Activated naive CD8-positive, alpha-beta T cell treated with anti-CD3 and anti-CD28 coated beads, Interleukin-2, amount 50 U/mL, for 24 hours (primary cell): ENCODE measurements around the gene RITA1.

Experiments
- ATAC-seq: fragments of 150-1000 bp; cut with Tn5 transposase; one replicate; pipeline ENCODE4 v1.10.0; 2021
- DNase-seq: peaks from one replicate; pipeline ENCODE4 v3.0.0; 2021
- H3K27ac Mint-ChIP-seq: one replicate; pipeline ENCODE4 v1.8.0; 2021; ENCODE audit warnings: mild to moderate bottlenecking, mixed read lengths
- H3K27me3 Mint-ChIP-seq: one replicate; pipeline ENCODE4 v1.8.0; 2021; ENCODE audit warnings: mixed read lengths
- H3K36me3 Mint-ChIP-seq: one replicate; pipeline ENCODE4 v1.8.0; 2021; ENCODE audit warnings: low read depth, mixed read lengths
- H3K4me1 Mint-ChIP-seq: one replicate; pipeline ENCODE4 v1.8.0; 2021; ENCODE audit warnings: mixed read lengths
- H3K4me3 Mint-ChIP-seq: one replicate; pipeline ENCODE4 v1.8.0; 2021; ENCODE audit warnings: mild to moderate bottlenecking, moderate library complexity, mixed read lengths
- H3K9me3 Mint-ChIP-seq: one replicate; pipeline ENCODE4 v1.8.0; 2021; ENCODE audit warnings: mixed read lengths

Gene RITA1

DNA sequence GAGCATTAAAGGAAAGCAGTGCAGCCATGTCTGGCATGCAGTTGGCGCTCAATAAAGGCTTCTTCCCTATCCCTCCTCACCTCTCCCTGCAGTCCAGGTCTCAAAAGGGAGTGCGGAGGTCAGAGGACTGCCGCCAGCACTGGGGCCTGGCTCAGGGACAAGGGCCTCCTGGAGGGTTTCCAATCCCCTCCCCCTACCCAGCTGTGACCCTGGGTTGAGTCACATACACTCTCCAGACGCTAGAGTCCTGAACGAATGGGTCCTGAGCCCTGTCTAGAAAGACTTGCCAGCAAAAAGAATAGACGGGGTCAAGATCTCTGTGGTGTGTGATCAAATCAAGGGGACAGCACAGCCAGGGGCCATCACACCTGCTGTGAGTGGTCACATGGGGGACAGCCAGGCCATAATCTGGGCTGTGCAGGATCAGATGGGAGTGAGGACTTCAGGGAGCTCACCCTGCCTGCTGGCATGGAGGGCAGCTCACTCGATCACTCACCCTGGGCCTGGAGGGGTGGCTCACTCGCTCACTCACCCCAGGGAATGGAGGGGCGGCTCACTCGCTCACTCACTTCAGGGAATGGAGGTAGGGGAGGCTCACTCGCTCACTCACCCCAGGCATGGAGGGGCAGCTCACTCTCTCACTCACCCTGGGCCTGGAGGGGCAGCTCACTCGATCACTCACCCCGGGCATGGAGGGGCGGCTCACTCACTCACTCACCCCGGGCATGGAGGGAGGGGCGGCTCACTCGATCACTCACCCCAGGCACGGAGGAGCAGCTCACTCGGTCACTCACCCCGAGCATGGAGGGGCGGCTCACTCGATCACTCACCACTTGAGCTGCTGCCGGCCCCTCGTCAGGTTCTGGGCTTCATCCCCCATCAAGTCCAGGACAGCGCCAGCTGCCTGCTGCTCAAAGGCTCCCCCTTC is 23.2 kb upstream of the RITA1 start:
- no peak overlapping the region for H3K4me3 Mint-ChIP-seq
- peaks cover 39% of the 10 kb centered on the region for H3K36me3 Mint-ChIP-seq
- no peak for ATAC-seq
- no peaks in the 10 kb centered on the region for H3K9me3 Mint-ChIP-seq
- H3K27ac Mint-ChIP-seq = no peak overlapping the region
- H3K27me3 Mint-ChIP-seq = no peaks in the 10 kb centered on the region
- H3K4me1 Mint-ChIP-seq = peaks cover 5% of the 10 kb centered on the region
- DNase-seq = no peak

DNA sequence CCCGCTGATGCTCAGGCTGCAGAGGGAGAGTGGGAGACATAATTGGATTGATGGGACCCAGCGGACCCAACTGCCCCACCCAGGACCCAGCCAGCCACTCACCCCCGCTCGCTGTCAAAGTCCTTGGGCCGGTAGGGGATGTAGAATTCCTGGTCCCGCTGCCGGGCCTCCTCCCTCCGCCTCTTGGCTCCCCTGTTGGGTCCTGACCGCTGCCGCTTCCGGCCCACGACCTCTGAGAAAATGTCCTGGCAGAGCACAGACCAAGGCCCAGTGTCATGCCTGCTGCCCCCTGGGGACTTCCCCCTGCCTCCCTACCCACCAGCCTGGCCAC is 22.5 kb upstream of the RITA1 start:
- Mint-ChIP-seq H3K36me3 (peaks cover 39% of the 10 kb centered on the region), H3K4me1 (no peaks in the 10 kb centered on the region), H3K27me3 (no peaks in the 10 kb centered on the region), H3K9me3 (no peaks in the 10 kb centered on the region), H3K4me3 (no peak overlapping the region), H3K27ac (no peak overlapping the region)
- no peak for DNase-seq
- ATAC-seq = no peak

DNA sequence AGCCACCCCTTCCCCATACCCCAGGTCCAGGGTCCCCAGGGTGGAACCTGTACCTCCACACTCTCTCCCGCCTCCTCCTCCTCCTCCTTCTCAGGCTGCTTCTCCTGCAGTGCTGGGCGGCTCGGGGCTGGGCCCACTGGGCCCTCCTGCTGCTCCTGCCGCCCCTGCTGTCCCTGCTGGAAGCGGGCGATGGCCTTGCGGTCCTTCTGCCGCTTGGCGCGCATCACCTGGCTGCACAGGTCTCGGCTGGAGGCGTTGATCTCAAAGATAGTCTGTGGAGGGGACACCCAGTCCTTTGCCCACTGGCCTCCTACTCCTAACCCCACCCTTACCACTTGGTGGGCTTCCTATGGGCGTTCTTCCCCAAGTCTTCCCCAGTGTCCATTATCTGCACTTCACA is 21.5 kb upstream of the RITA1 start:
- ATAC-seq = no peak
- no peak overlapping the region for H3K27ac Mint-ChIP-seq
- no peak for DNase-seq
- no peaks in the 10 kb centered on the region for H3K27me3 Mint-ChIP-seq
- H3K4me1 Mint-ChIP-seq = no peaks in the 10 kb centered on the region
- H3K4me3 Mint-ChIP-seq = no peak overlapping the region
- H3K36me3 Mint-ChIP-seq = peaks cover 44% of the 10 kb centered on the region
- H3K9me3 Mint-ChIP-seq = no peaks in the 10 kb centered on the region

DNA sequence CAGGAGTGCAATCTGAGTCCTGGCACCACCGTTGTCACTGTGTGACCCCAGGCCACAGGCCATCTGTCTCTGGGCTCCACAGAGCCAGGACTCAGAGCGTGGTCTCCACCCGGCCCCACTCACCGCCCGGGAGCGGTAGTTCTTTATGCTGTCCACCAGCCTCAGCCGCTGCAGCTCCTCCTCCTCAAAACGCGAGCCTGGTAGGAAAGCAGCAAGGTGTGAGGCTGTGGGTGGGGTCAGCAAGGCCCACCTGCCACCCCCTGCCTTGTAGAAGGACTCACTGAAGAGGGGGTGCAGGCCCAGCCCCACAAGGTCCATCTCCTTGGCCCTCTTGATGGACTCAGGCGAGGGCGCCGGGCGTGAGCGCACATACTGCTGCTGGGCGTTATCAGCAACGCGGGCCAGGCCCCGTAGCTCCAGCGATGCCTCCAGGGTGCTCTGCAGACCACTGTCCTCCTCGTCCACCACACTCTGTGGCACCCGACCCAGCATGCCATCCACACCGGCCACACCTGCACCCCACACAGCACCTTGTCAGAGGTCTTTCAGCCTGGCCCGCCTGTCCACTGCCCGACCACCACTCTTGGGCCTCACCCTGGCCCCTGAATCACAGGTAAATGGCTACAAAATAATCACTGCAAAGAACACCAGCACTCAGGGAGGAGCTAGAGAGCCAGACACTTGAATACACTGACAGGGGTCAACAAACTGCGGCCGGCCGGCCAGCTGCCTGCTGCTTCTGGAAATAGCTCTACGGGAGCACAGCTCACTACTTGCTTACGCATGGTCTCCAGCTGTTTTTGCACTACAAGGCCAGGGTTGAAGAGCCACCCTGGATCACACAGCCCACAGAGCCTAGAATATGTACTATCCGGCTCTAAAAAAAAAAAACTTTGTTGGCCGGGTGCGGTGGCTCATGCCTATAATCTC is 19.7 kb upstream of the RITA1 start:
- no peaks in the 10 kb centered on the region for H3K9me3 Mint-ChIP-seq
- DNase-seq (no peak), ATAC-seq (no peak)
- H3K4me1 Mint-ChIP-seq = no peaks in the 10 kb centered on the region
- no peak overlapping the region for H3K4me3 Mint-ChIP-seq
- no peak overlapping the region for H3K27ac Mint-ChIP-seq
- H3K27me3 Mint-ChIP-seq = no peaks in the 10 kb centered on the region
- peaks cover 42% of the 10 kb centered on the region for H3K36me3 Mint-ChIP-seq

DNA sequence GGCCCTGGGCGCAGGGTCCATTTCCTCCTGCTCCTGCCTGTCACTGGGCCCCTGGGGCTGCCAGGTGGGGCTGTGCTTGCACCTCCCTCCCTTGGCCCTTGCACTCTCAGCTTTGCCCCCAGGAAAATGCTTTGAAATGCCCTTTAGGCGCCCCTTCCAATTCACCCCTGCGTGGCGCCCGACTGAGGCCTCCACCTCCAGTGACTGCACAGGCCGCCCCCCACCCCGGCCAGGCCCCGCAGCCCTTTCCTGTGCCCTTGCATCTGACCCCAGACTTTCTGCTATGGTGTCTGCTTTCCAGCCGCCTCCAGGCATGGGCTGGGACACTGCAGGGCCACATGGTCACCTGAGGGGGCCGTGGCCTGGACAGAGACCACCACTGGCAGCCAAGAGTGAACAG is 17.7 kb upstream of the RITA1 start:
- DNase-seq (no peak), ATAC-seq (no peak)
- peaks cover 54% of the 10 kb centered on the region for H3K36me3 Mint-ChIP-seq
- no peak overlapping the region for H3K4me3 Mint-ChIP-seq
- no peak overlapping the region for H3K27ac Mint-ChIP-seq
- peaks cover 5% of the 10 kb centered on the region for H3K4me1 Mint-ChIP-seq
- no peaks in the 10 kb centered on the region for H3K9me3 Mint-ChIP-seq
- H3K27me3 Mint-ChIP-seq = no peaks in the 10 kb centered on the region

DNA sequence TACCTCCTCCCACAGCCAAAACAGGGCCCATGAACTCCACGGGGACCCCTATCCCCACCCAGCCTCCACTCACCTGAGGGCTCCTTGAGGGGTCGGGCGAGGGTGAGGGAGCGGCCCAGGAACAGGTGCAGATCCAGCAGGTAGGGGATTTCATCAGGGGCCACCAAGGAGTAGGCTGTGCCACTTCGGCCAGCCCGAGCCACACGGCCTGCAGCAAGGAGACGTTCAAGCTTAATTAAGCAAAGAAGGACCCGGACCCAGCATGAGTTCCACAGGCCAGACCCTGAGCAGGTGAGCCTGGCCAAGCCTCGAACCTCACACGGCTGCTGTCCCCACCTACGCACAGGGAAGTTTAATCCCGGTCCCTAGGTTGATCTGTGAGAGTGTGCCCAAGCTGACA is 15.8 kb upstream of the RITA1 start:
- no peaks in the 10 kb centered on the region for H3K27me3 Mint-ChIP-seq
- H3K9me3 Mint-ChIP-seq = no peaks in the 10 kb centered on the region
- no peak overlapping the region for H3K27ac Mint-ChIP-seq
- ATAC-seq = no peak
- H3K4me1 Mint-ChIP-seq = peaks cover 7% of the 10 kb centered on the region
- H3K36me3 Mint-ChIP-seq = peaks cover 60% of the 10 kb centered on the region
- H3K4me3 Mint-ChIP-seq = no peak overlapping the region
- no peak for DNase-seq

DNA sequence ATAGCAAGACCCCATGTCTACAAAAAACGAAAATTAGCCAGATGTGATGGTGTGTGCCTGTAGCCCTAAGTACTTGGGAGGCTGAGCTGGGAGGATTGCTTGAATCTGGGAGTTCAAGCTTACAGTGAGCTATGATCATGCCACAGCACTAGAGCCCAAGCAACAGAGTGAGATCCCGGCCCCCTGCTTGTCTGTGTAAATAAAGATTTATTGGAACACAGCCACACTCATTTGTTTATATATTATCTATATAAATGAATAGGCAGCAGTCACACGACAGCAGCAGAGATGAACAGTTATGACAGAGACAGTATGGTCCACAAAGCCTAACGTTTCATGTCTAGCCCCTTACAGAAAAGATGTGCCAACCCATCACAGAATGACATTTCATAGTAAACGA is 15.1 kb upstream of the RITA1 start:
- Mint-ChIP-seq H3K36me3 (peaks cover 58% of the 10 kb centered on the region), H3K27me3 (no peaks in the 10 kb centered on the region), H3K4me1 (peaks cover 7% of the 10 kb centered on the region), H3K27ac (no peak overlapping the region), H3K9me3 (no peaks in the 10 kb centered on the region), H3K4me3 (no peak overlapping the region)
- no peak for DNase-seq
- no peak for ATAC-seq

DNA sequence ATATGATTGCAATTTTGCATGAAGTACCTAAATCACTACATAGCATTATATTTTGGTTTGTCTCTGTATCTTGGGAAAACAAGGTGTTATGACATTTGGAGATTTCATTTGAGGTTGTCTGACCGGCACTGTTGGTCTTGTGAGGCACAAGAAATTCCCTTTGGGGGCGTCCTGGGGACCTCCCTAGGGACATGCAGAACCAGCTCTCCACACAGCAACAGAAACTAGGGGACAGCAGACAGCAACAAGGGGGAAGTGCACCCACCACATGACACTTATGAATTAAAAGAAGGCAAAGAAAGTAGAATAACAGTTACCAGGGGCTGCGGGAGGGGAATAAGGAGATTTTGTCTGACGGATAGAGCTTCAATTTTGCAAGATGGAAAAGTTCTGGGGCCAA is 14.6 kb upstream of the RITA1 start:
- no peak for DNase-seq
- Mint-ChIP-seq H3K27ac (no peak overlapping the region), H3K27me3 (no peaks in the 10 kb centered on the region), H3K4me3 (no peak overlapping the region), H3K4me1 (peaks cover 7% of the 10 kb centered on the region), H3K36me3 (peaks cover 56% of the 10 kb centered on the region), H3K9me3 (no peaks in the 10 kb centered on the region)
- ATAC-seq = no peak

DNA sequence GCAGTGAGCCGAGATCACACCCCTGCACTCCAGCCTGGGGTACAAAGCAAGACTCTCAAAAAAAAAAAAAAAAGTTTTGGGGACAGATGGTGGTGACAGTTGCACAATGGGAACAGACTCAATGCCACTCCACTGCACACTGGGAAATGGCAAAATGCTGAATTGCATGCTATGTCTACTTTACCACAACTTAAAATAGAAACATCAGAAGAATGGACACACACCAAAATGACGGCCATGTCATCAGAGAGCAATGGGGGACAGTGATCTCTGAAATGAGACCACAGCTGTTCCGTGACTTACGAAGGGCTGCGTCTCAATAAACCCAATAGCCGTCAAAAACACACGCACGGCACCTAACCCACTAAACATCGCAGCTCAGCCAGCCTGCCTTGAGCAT is 14.0 kb upstream of the RITA1 start:
- Mint-ChIP-seq H3K9me3 (no peaks in the 10 kb centered on the region), H3K27ac (no peak overlapping the region), H3K4me3 (no peak overlapping the region), H3K27me3 (no peaks in the 10 kb centered on the region), H3K36me3 (peaks cover 56% of the 10 kb centered on the region), H3K4me1 (peaks cover 7% of the 10 kb centered on the region)
- DNase-seq = no peak
- no peak for ATAC-seq

DNA sequence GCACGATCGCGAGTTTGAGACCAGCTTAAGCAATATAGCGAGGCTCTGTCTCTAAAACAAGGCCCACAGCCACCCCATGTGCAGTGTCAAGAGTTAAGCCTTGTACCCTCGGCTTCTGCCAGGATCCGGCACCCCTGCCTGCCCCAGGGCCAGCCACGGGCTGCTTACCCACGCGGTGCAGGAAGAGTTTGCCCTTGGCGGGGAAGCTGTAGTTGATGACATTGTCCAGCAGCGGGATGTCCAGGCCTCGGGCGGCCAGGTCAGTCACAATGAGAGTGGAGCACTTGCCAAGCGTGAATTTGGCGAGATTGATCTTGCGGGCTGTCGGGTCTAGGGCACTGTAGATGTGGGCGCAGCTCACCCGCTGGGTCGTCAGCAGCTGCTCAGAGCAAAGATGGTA is 13.3 kb upstream of the RITA1 start:
- no peak overlapping the region for H3K27ac Mint-ChIP-seq
- peaks cover 7% of the 10 kb centered on the region for H3K4me1 Mint-ChIP-seq
- no peaks in the 10 kb centered on the region for H3K9me3 Mint-ChIP-seq
- H3K36me3 Mint-ChIP-seq = peaks cover 59% of the 10 kb centered on the region
- H3K27me3 Mint-ChIP-seq = no peaks in the 10 kb centered on the region
- ATAC-seq = no peak
- H3K4me3 Mint-ChIP-seq = no peak overlapping the region
- DNase-seq = no peak

DNA sequence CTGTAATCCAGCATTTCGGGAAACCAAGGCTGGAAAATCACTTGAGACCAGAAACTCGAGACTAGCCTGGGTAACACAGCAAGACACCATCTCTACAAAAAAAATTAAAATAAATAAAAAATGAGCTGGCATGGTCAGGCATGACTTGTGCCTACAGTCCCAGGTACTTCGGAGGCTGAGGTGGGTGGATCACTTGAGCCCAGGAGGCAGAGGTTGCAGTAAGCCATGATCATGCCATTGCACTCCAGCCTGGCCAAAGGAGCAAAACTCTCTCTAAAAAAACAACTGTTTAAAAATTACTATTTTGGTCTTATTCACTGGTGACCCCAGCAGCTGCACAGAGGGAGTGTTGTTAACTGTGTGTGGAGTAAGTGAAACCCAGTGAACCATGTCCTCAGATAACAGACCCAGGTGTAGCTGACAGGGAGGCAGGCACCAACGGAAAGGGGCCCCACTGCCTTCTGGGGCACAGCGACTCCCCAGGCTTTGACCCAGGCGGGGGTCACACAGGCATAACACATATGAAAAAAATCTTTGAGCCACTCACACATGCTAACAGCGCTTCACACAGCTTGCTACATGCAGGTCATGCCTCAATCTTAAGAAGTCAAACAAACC is 12.3 kb upstream of the RITA1 start:
- no peak for DNase-seq
- Mint-ChIP-seq H3K36me3 (peaks cover 69% of the 10 kb centered on the region), H3K4me1 (peaks cover 7% of the 10 kb centered on the region), H3K9me3 (no peaks in the 10 kb centered on the region), H3K27ac (no peak overlapping the region), H3K27me3 (no peaks in the 10 kb centered on the region), H3K4me3 (no peak overlapping the region)
- ATAC-seq = no peak

DNA sequence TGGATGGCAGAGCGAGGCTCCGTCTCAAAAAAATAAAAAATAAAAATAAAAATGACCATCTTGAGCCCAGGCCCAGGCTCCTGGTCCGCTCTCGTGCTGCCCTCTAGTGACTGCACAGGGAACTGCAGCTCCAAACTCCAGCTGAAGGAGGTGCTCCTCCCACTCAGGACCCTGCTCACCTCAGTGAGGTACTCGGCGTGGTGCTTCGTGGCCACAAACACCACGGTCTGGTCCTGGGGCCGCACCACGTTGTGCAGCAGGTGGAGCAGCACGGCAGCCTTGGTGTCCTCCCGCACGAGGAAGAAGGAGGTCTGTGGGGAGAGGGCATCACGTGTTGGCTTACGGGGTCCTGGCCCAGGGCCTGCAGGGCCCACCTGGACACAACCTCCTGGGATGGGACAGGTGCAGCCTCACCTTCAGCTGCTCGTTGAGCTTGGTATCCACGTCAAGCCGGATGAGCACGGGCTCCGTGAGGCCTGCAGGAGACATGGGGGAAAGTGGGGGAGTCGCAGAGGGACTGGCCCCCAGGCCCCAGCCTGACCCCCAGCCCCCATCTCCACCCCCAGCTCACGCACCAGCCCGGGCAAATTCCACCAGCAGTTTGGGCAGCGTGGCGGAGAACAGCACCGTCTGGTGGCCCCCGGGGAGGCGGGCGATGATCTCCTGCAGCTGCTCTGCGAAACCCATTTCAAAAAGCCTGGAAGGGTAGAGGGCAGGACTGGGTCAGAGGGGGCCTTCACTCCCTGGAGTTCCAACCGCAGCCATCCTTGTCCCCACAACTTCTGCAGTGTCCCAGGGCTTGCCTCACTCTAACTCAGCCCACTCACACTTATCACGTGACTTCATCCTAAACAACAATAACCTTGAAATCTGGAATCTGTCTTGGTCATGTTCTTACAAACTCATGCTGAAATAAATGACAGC is 10.8 kb upstream of the RITA1 start:
- Mint-ChIP-seq H3K4me1 (peaks cover 7% of the 10 kb centered on the region), H3K9me3 (no peaks in the 10 kb centered on the region), H3K36me3 (peaks cover 73% of the 10 kb centered on the region), H3K27ac (no peak overlapping the region), H3K27me3 (no peaks in the 10 kb centered on the region), H3K4me3 (no peak overlapping the region)
- ATAC-seq = peak; percentile 87
- DNase-seq = peak; percentile 87

DNA sequence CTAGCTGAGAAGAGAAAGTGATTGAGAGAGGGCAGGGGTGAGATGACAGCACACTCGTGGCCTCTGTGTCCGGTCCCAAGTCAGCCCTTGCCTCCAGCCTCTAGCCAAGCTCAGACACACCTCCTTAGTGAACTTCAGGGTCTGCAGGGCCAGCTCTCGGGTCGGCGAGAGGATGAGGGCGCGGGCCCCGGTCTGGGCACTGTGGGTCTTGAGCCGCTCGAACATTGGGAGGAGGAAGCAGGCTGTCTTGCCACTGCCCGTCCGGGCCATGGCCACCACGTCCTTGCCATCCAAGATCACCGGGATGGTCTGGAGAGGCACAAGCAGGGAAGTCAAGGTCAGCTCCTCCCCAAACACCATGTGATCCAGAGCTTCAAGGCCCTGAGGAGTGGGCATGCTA is 6.5 kb upstream of the RITA1 start:
- H3K27ac Mint-ChIP-seq = no peak overlapping the region
- H3K36me3 Mint-ChIP-seq = peaks cover 57% of the 10 kb centered on the region
- ATAC-seq (no peak), DNase-seq (no peak)
- H3K9me3 Mint-ChIP-seq = no peaks in the 10 kb centered on the region
- peaks cover 18% of the 10 kb centered on the region for H3K4me1 Mint-ChIP-seq
- H3K4me3 Mint-ChIP-seq = no peak overlapping the region
- H3K27me3 Mint-ChIP-seq = no peaks in the 10 kb centered on the region

DNA sequence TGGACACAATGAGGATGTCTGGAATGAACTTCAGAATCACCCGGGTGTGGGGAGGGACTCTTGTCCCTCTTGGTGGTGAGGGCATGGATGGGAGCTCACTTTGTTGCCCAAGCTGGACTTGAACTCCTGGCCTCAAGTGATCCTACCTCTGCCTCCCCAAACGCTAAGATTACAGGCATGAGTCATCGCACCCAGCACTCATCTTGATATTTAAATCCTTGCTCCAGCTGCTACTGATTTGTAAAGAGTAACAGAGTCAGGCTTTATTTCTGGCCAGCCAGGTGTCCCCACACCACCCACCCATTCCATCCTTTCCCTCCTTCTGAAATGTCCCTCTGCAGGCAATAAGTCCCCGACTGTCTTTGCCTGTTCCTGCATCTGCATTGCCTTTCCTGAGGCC is 5.2 kb upstream of the RITA1 start:
- Mint-ChIP-seq H3K27ac (no peak overlapping the region), H3K36me3 (peaks cover 51% of the 10 kb centered on the region), H3K4me1 (peaks cover 21% of the 10 kb centered on the region), H3K9me3 (no peaks in the 10 kb centered on the region), H3K27me3 (no peaks in the 10 kb centered on the region), H3K4me3 (no peak overlapping the region)
- no peak for ATAC-seq
- DNase-seq = no peak
